Endothelial cell (in vitro differentiated cells): ENCODE data around the gene SKAP1. TPM values are rescaled to one million over a fixed set of nuclear protein-coding genes. Genes with fewer than 3 reads are reported as not detected.

Experiments used
- DNase-seq: peaks from one replicate; pipeline ENCODE4 v3.0.0; 2021; ENCODE audit warnings: low spot score
- H3K27ac Mint-ChIP-seq: one replicate; pipeline ENCODE4 v1.8.0; 2021; ENCODE audit warnings: mixed read lengths, inconsistent platforms; ENCODE audit not compliant: unreplicated experiment
- H3K27me3 Mint-ChIP-seq: one replicate; pipeline ENCODE4 v1.8.0; 2021; ENCODE audit warnings: mild to moderate bottlenecking, moderate library complexity, mixed read lengths, inconsistent platforms; ENCODE audit not compliant: unreplicated experiment
- H3K36me3 Mint-ChIP-seq: one replicate; pipeline ENCODE4 v1.8.0; 2021; ENCODE audit warnings: mild to moderate bottlenecking, low read depth, mixed read lengths, inconsistent platforms; ENCODE audit not compliant: unreplicated experiment
- H3K4me1 Mint-ChIP-seq: one replicate; pipeline ENCODE4 v1.8.0; 2021; ENCODE audit warnings: mild to moderate bottlenecking, mixed read lengths, inconsistent platforms; ENCODE audit not compliant: unreplicated experiment
- H3K4me3 Mint-ChIP-seq: one replicate; pipeline ENCODE4 v1.8.0; 2021; ENCODE audit warnings: mild to moderate bottlenecking, mixed read lengths, inconsistent platforms; ENCODE audit not compliant: unreplicated experiment
- H3K9me3 Mint-ChIP-seq: one replicate; pipeline ENCODE4 v1.8.0; 2021; ENCODE audit warnings: mixed read lengths, inconsistent platforms; ENCODE audit not compliant: unreplicated experiment
- CTCF ChIP-seq: fragments of 200-600 bp; sonication (generic); IDR thresholded peaks from one replicate; pipeline ENCODE4 v1.5.0; 2021; ENCODE audit warnings: antibody characterized with exemption; ENCODE audit not compliant: unreplicated experiment
- total RNA-seq: library from RNA; stranded (reverse); fragmentation: NEBNext Ultra II Directional; extraction: Animal tissue kit (Norgen Biotek cat#: 25700); gene quantifications from one replicate; pipeline ENCODE4 v1.2.1, GENCODE V29; 2021; ENCODE audit not compliant: unreplicated experiment

The SKAP1 gene
- total RNA-seq, 1 donor from 2014 or later, result 2.1 TPM

- H3K4me1 Mint-ChIP-seq, result no peaks in the 10 kb centered on the region
- no peak overlapping the region for H3K4me3 Mint-ChIP-seq
- no peaks in the 10 kb centered on the region for H3K9me3 Mint-ChIP-seq
- no peak for DNase-seq
- no peak overlapping the region for H3K27ac Mint-ChIP-seq
- no peak for TF ChIP-seq CTCF
- no peaks in the 10 kb centered on the region for H3K36me3 Mint-ChIP-seq
- peaks cover 2% of the 10 kb centered on the region for H3K27me3 Mint-ChIP-seq
Measured at GRCh38 chr17:48357779-48358602, 72.0 kb downstream of the SKAP1 start.

GRCh38 chr17:48356866-48357265 lies 73.1 kb downstream of the SKAP1 start:
- Mint-ChIP-seq H3K27ac (no peak overlapping the region), H3K4me3 (no peak overlapping the region), H3K36me3 (no peaks in the 10 kb centered on the region), H3K27me3 (peaks cover 2% of the 10 kb centered on the region), H3K9me3 (no peaks in the 10 kb centered on the region), H3K4me1 (no peaks in the 10 kb centered on the region)
- no peak for DNase-seq
- no peak for TF ChIP-seq CTCF

- H3K36me3 Mint-ChIP-seq, result no peaks in the 10 kb centered on the region
- no peak for DNase-seq
- no peak overlapping the region for H3K27ac Mint-ChIP-seq
- H3K4me3 Mint-ChIP-seq, result no peak overlapping the region
- H3K4me1 Mint-ChIP-seq, result no peaks in the 10 kb centered on the region
- TF ChIP-seq CTCF, result no peak
- H3K27me3 Mint-ChIP-seq, result peaks cover 3% of the 10 kb centered on the region
- no peaks in the 10 kb centered on the region for H3K9me3 Mint-ChIP-seq
Measured at GRCh38 chr17:48352630-48353029, 77.4 kb downstream of the SKAP1 start.

- Mint-ChIP-seq H3K27me3 (peaks cover 3% of the 10 kb centered on the region), H3K4me1 (no peaks in the 10 kb centered on the region), H3K9me3 (no peaks in the 10 kb centered on the region), H3K27ac (no peak overlapping the region), H3K4me3 (no peak overlapping the region), H3K36me3 (no peaks in the 10 kb centered on the region)
- peak; percentile 92 for TF ChIP-seq CTCF
- no peak for DNase-seq
Measured at GRCh38 chr17:48351911-48352332, 78.1 kb downstream of the SKAP1 start.

- Mint-ChIP-seq H3K27me3 (peaks cover 1% of the 10 kb centered on the region), H3K27ac (no peak overlapping the region), H3K9me3 (no peaks in the 10 kb centered on the region), H3K36me3 (no peaks in the 10 kb centered on the region), H3K4me1 (no peaks in the 10 kb centered on the region), H3K4me3 (no peak overlapping the region)
- no peak for DNase-seq
- no peak for TF ChIP-seq CTCF
Measured at GRCh38 chr17:48348352-48348751, 81.7 kb downstream of the SKAP1 start.
